ENCODE results near the gene LRRC46.

LRRC46 gene

DNA sequence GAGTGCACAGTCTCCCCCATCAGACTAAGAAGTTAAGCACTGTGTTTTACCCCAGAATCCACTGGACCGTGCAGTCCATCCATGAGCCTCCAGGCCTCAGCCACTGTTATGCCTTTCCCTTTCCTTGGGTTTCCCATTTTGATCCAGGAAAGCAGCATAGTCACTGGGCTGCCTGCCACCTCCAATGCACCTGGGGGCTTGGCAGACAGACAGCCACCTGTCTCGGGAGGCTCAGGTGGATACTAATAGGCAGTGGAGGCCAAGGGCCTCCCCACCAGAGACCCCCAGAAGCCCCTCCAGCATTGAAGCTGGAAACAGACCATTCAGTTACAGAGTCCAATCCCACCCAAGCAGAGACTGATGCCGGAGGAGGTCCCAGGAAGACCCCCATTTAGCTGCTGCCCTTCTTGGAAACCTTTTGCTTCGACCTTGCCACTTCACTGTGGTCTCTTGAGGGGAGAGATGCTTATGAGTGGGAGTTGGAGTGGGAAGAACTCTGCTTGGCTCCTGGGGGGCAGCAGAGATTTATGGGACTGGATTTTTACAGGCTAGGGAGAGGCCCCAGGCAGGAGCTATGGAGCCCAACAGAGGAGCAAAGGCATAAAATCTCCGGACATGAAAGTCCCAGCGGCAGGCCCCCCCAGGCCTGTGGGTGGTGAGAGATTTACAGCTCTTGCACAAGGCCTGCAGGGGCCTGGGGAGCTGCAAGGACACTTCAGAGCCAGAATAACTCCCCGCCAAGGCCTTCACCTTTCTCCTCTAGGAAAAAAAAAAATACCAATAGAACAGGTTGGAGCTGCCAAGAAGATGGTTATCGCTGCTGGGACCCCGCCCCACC, 52.3 kb downstream of the LRRC46 start:
- Histone ChIP-seq H3K36me3 (ENCODE audit: control insufficient read depth in 1 of 2, insufficient read depth in 2 of 2, low read length in 2 of 2) (no peaks in the 10 kb centered on the region), H3K4me1 (ENCODE audit: control insufficient read depth in 1 of 2, insufficient read depth in 2 of 2, low read length in 2 of 2) (peaks cover 5 to 6% of the 10 kb centered on the region in 2 donors), H3K4me3 (ENCODE audit: low read depth in 1 of 2, low read length in 2 of 2) (no peak overlapping the region), H3K27me3 (ENCODE audit: low read depth, low read length) (no peaks in the 10 kb centered on the region), H3K27ac (ENCODE audit: low read length) (no peak overlapping the region), H3K9me3 (ENCODE audit: control insufficient read depth in 1 of 2, low read length in 2 of 2) (no peaks in the 10 kb centered on the region)

DNA sequence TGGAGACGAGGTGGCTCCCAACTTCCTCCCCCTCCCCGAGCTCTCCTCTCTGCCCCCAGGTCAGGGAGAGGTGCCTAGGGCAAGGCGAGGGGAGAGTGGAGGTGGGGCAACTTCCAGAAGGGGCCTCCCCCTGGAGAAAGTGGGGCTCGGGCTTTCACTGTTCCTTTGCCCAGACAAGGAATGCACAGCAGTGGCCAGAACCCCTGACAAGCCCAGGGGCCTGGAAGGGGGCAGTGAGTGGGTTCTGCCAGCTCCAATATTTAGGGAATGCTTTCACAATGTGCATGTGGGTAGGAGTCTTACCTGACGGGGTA, 52.9 kb downstream of the LRRC46 start:
- Histone ChIP-seq H3K27me3 (ENCODE audit: low read depth, low read length) (no peaks in the 10 kb centered on the region), H3K4me1 (ENCODE audit: control insufficient read depth in 1 of 2, insufficient read depth in 2 of 2, low read length in 2 of 2) (peaks cover 5 to 6% of the 10 kb centered on the region in 2 donors), H3K27ac (ENCODE audit: low read length) (peak overlapping the region; percentile 31), H3K4me3 (ENCODE audit: low read depth in 1 of 2, low read length in 2 of 2) (no peak overlapping the region), H3K36me3 (ENCODE audit: control insufficient read depth in 1 of 2, insufficient read depth in 2 of 2, low read length in 2 of 2) (no peaks in the 10 kb centered on the region), H3K9me3 (ENCODE audit: control insufficient read depth in 1 of 2, low read length in 2 of 2) (no peaks in the 10 kb centered on the region)

DNA sequence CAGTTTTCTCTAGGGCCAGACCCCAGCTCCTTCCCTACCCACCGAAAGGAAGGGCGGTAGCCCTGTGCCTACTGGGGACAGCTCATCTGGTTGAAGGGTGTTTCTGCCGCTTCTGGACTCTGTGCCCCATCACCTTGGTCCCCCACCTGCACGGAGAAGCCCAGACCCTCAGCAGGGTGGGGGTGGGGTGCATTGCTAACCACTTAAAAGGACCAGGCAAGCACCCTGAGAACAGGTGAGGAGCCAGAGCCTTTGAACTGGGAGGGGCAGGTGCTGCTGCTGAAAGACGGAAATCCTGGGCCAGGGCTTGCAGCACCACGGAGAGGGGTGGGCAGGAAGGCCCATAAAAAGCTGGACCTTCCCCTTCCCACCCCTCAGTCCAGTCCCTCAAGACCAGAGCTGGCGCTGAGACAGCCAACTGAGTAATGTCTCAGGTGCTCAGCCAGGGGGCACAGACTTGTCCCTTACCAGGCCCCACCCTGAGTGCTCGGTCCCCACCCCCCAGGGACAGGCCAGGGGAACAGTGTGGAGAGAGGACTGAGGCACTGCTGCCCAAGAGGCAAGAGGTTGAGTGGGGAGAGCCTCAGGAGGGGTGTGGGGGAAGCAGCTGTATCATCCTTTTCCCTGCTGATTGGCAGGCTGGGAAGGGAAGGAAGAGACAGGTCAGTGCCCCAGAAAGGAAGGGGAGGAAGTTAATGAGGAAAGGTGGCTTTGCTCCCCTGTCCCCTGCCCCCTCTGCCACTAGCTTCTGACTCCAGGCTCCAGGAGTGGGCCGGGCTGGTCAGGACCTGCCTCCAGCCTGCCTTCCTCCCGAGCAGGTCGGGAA, 53.6 kb downstream of the LRRC46 start:
- Histone ChIP-seq H3K27me3 (ENCODE audit: low read depth, low read length) (no peaks in the 10 kb centered on the region), H3K36me3 (ENCODE audit: control insufficient read depth in 1 of 2, insufficient read depth in 2 of 2, low read length in 2 of 2) (no peaks in the 10 kb centered on the region), H3K9me3 (ENCODE audit: control insufficient read depth in 1 of 2, low read length in 2 of 2) (no peaks in the 10 kb centered on the region), H3K27ac (ENCODE audit: low read length) (peak overlapping the region; percentile 31), H3K4me3 (ENCODE audit: low read depth in 1 of 2, low read length in 2 of 2) (no peak overlapping the region), H3K4me1 (ENCODE audit: control insufficient read depth in 1 of 2, insufficient read depth in 2 of 2, low read length in 2 of 2) (peaks cover 5 to 6% of the 10 kb centered on the region in 2 donors)

Data from muscle layer of duodenum (tissue), 2 donors.